ENCODE data around the gene GNG11. TPM values are rescaled to one million over a fixed set of nuclear protein-coding genes. Genes with fewer than 3 reads are reported as not detected.
A peak's percentile ranks its signal among the peaks of the same experiment; 100 is the strongest.

Gene GNG11
- polyA plus RNA-seq, 1 donor (not counting 4 experiments of a cell fraction or from before 2014, with no cell fraction given), result 1.0 TPM

GRCh38 chr7:93889261-93889660 lies 32.3 kb upstream of the GNG11 start:
- Histone ChIP-seq H3K4me3 (ENCODE audit: control insufficient read depth in 2 of 3, extremely low read depth in 1 of 3, insufficient read depth in 2 of 3, low read depth in 1 of 3, low read length in 3 of 3) (peak overlapping the region in 2 of 3 experiments; percentile 77 to 83), H3K9me3 (ENCODE audit: control insufficient read depth, low read depth, low read length) (no peaks in the 10 kb centered on the region), H3K4me2 (ENCODE audit: control insufficient read depth, extremely low read depth, insufficient read depth, low read depth, low read length) (peak overlapping the region; percentile 86), H3K36me3 (ENCODE audit: control insufficient read depth in 2 of 2, extremely low read depth in 1 of 2, insufficient read depth in 2 of 2, low read length in 2 of 2) (no peaks in the 10 kb centered on the region), H3K4me1 (ENCODE audit: control insufficient read depth, extremely low read depth, insufficient read depth, low read length) (peaks cover 8% of the 10 kb centered on the region), H4K20me1 (ENCODE audit: control insufficient read depth, extremely low read depth, insufficient read depth, low read length) (no peaks in the 10 kb centered on the region), H2AFZ (ENCODE audit: control insufficient read depth, low read length) (no peak overlapping the region), H3K9ac (ENCODE audit: control insufficient read depth, extremely low read depth, insufficient read depth, low read length) (peak overlapping the region; percentile 80), H3K9me1 (ENCODE audit: control insufficient read depth, extremely low read depth, insufficient read depth, low read length) (no peaks in the 10 kb centered on the region), H3K27me3 (ENCODE audit: control insufficient read depth, extremely low read depth, insufficient read depth, low read length) (no peaks in the 10 kb centered on the region), H3K79me2 (ENCODE audit: control insufficient read depth, insufficient read depth, low read length) (no peaks in the 10 kb centered on the region), H3K27ac (ENCODE audit: control insufficient read depth, insufficient read depth, low read length) (peak overlapping the region; percentile 73)
- FAIRE-seq (peak; percentile 13), DNase-seq (ENCODE audit: low read depth, low spot score) (no peak)
- dilution Hi-C loops (cut with MboI; ENCODE audit: extremely low pct_ligation_motif_present, low sequenced_read_pairs), result no loop called here
- TF ChIP-seq EZH2 (IDR thresholded peaks at IDR 0.05; ENCODE audit: low read length) (no peak), CTCF (optimal IDR thresholded peaks at IDR 0.05 in 1 of 3, IDR thresholded peaks at IDR 0.05 in 1 of 3, conservative IDR thresholded peaks at IDR 0.05 in 1 of 3; ENCODE audit: extremely low read depth in 1 of 3, insufficient read depth in 2 of 3, low read length in 3 of 3) (no peak)

- Histone ChIP-seq H3K9me1 (ENCODE audit: control insufficient read depth, extremely low read depth, insufficient read depth, low read length) (no peaks in the 10 kb centered on the region), H3K4me3 (ENCODE audit: control insufficient read depth in 2 of 3, extremely low read depth in 1 of 3, insufficient read depth in 2 of 3, low read depth in 1 of 3, low read length in 3 of 3) (peak overlapping the region; percentile 50 to 83 (median 77)), H3K27me3 (ENCODE audit: control insufficient read depth, extremely low read depth, insufficient read depth, low read length) (no peaks in the 10 kb centered on the region), H3K9ac (ENCODE audit: control insufficient read depth, extremely low read depth, insufficient read depth, low read length) (peak overlapping the region; percentile 80), H3K9me3 (ENCODE audit: control insufficient read depth, low read depth, low read length) (no peaks in the 10 kb centered on the region), H3K79me2 (ENCODE audit: control insufficient read depth, insufficient read depth, low read length) (no peaks in the 10 kb centered on the region), H3K27ac (ENCODE audit: control insufficient read depth, insufficient read depth, low read length) (peak overlapping the region; percentile 73), H3K4me2 (ENCODE audit: control insufficient read depth, extremely low read depth, insufficient read depth, low read depth, low read length) (peak overlapping the region; percentile 86), H4K20me1 (ENCODE audit: control insufficient read depth, extremely low read depth, insufficient read depth, low read length) (no peaks in the 10 kb centered on the region), H3K36me3 (ENCODE audit: control insufficient read depth in 2 of 2, extremely low read depth in 1 of 2, insufficient read depth in 2 of 2, low read length in 2 of 2) (no peaks in the 10 kb centered on the region), H3K4me1 (ENCODE audit: control insufficient read depth, extremely low read depth, insufficient read depth, low read length) (peaks cover 11% of the 10 kb centered on the region), H2AFZ (ENCODE audit: control insufficient read depth, low read length) (peak overlapping the region; percentile 85)
- peak; percentile 67 for FAIRE-seq
- no peak for DNase-seq (ENCODE audit: low read depth, low spot score)
- dilution Hi-C loops (cut with MboI; ENCODE audit: extremely low pct_ligation_motif_present, low sequenced_read_pairs), result no loop called here
- TF ChIP-seq CTCF (optimal IDR thresholded peaks at IDR 0.05 in 1 of 3, IDR thresholded peaks at IDR 0.05 in 1 of 3, conservative IDR thresholded peaks at IDR 0.05 in 1 of 3; ENCODE audit: extremely low read depth in 1 of 3, insufficient read depth in 2 of 3, low read length in 3 of 3) (no peak), EZH2 (IDR thresholded peaks at IDR 0.05; ENCODE audit: low read length) (no peak)
Measured at GRCh38 chr7:93890041-93890463, 31.5 kb upstream of the GNG11 start.

Data from keratinocyte (primary cell).